Peyer's patch (tissue), 4 donors: ENCODE data around the gene MPZL3.

ENCODE experiments used
- POLR2A ChIP-seq, 2 donors: fragments of 450-650 bp; IDR thresholded peaks; one replicate each; pipeline ENCODE4 v1.5.1; 2017; ENCODE audit warnings: antibody characterized with exemption in 2 of 2, mild to moderate bottlenecking in 2 of 2, moderate library complexity in 2 of 2
- TF ChIP-seq, protein P1 (sequence below), 6 experiments: fragments of 450-650 bp in 4 of 6; fragments of 200-600 bp in 2 of 6; sonication (generic) in 1 of 6; IDR thresholded peaks; one replicate each; pipeline ENCODE4 v1.5.1; 2017 to 2019; ENCODE audit warnings: antibody characterized with exemption in 6 of 6, mild to moderate bottlenecking in 3 of 6, moderate library complexity in 1 of 6

DNA sequence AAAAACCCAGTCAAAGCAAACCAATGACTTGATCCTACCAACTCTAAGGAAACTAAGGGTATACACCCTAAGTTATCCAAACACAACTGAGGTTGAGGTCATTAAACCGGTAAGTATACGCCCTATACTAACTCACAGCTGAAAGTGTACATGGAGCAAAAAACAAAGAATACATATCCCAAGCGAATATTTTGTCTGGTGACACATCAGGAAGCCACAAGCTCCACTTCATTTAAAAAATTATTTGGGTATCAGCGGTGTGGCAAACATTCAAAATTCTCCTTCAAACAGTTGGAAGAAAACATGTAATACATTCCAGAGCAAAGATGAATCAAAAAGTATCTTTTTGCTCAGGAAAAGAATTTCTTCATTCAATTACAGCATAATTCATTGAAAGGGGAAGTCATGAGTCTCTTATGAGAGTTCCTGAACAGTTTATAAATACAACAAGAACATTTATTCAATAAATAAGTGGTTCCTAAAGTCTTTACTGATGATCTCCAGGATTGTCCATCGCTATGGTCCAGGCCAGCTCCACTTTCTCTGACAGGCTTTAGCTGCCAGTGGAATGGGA is 22.8 kb downstream of the MPZL3 start:
- no peak for TF ChIP-seq POLR2A (IDR thresholded peaks at IDR 0.05)
- TF ChIP-seq, protein P1, sequence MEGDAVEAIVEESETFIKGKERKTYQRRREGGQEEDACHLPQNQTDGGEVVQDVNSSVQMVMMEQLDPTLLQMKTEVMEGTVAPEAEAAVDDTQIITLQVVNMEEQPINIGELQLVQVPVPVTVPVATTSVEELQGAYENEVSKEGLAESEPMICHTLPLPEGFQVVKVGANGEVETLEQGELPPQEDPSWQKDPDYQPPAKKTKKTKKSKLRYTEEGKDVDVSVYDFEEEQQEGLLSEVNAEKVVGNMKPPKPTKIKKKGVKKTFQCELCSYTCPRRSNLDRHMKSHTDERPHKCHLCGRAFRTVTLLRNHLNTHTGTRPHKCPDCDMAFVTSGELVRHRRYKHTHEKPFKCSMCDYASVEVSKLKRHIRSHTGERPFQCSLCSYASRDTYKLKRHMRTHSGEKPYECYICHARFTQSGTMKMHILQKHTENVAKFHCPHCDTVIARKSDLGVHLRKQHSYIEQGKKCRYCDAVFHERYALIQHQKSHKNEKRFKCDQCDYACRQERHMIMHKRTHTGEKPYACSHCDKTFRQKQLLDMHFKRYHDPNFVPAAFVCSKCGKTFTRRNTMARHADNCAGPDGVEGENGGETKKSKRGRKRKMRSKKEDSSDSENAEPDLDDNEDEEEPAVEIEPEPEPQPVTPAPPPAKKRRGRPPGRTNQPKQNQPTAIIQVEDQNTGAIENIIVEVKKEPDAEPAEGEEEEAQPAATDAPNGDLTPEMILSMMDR (IDR thresholded peaks at IDR 0.05): no peak
